HG02973 (cell line): ENCODE measurements around the gene MYH6.

Source experiments
- ATAC-seq: cut with Tn5 transposase; IDR thresholded peaks from one replicate; pipeline ENCODE4 v1.9.1; 2021; ENCODE audit warnings: moderate library complexity; ENCODE audit not compliant: unreplicated experiment

MYH6 gene

GRCh38 chr14:23339506-23340268, 68.4 kb downstream of the MYH6 start:
- ATAC-seq = no peak

- no peak for ATAC-seq
These were observed 72.5 kb downstream of the MYH6 start for GRCh38 chr14:23335623-23336022.
